Ovary (tissue), 3 donors: ENCODE data around the gene ATP6V1G2.

Experiments used
- EP300 ChIP-seq: sonication (generic); formaldehyde crosslinking; IDR thresholded peaks from one replicate; pipeline ENCODE4 v1.6.1; 2017; ENCODE audit warnings: antibody characterized with exemption
- POLR2A ChIP-seq: fragments of 450-650 bp; IDR thresholded peaks from one replicate; pipeline ENCODE4 v1.6.1; 2017; ENCODE audit warnings: antibody characterized with exemption, mild to moderate bottlenecking, moderate library complexity
- TF ChIP-seq, protein P1 (sequence below), 3 donors: fragments of 450-650 bp in 2 of 3; fragments of 200-600 bp in 1 of 3; IDR thresholded peaks; one replicate each; pipeline versions ENCODE4 v1.5.1 to v1.8.0; 2016 to 2022; ENCODE audit warnings: antibody characterized with exemption in 3 of 3, mild to moderate bottlenecking in 1 of 3
- donor health status: DM: no; HTN: no; CAD: no.

DNA sequence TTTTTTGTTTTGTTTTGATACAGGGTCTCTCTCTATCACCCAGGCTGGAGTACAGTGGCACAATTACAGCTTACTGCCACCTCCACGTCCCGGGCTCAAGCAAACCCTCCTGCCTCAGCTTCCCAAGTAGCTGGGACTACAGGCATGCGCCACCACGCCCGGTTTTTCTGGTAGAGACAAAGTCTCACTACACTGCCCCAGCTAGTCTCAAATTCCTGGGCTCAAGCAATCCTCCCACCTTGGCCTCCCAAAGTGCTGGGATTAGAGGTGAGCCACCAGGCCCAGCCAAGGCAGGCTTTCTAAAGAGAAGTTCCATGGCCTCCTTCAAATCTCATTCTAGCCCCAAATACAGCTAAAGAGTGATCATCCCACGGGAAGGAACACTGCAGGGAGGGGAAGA lies 12.4 kb downstream of the ATP6V1G2 start:
- TF ChIP-seq POLR2A (no peak), EP300 (no peak)
- TF ChIP-seq, protein P1, sequence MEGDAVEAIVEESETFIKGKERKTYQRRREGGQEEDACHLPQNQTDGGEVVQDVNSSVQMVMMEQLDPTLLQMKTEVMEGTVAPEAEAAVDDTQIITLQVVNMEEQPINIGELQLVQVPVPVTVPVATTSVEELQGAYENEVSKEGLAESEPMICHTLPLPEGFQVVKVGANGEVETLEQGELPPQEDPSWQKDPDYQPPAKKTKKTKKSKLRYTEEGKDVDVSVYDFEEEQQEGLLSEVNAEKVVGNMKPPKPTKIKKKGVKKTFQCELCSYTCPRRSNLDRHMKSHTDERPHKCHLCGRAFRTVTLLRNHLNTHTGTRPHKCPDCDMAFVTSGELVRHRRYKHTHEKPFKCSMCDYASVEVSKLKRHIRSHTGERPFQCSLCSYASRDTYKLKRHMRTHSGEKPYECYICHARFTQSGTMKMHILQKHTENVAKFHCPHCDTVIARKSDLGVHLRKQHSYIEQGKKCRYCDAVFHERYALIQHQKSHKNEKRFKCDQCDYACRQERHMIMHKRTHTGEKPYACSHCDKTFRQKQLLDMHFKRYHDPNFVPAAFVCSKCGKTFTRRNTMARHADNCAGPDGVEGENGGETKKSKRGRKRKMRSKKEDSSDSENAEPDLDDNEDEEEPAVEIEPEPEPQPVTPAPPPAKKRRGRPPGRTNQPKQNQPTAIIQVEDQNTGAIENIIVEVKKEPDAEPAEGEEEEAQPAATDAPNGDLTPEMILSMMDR (IDR thresholded peaks at IDR 0.05), result no peak
